T-helper 22 cell (primary cell): ENCODE measurements around the gene ANXA11.
"Not testable (repeated sequence)": the region's sequence is repeated elsewhere in the genome, so short reads cannot be mapped to it uniquely, and the experiment has no call there.

ENCODE experiments used
- DNase-seq: peaks from one replicate; pipeline ENCODE4 v3.0.0-alpha.2; 2020; ENCODE audit warnings: low read depth

The ANXA11 gene

GRCh38 chr10:80205477-80206276 is at the start of gene ANXA11:
Gene ANXA11, minus strand, starts transcription at chr10:80205537. Its CDS starts 32,676 bp downstream, at chr10:80172861.
- DNase-seq: peak; percentile 78

GRCh38 chr10:80254726-80255125 is 49.4 kb upstream of the ANXA11 start:
- DNase-seq: not testable (repeated sequence)

- not testable (repeated sequence) for DNase-seq
Observed at GRCh38 chr10:80253963-80254271, 48.6 kb upstream of the ANXA11 start.

- no peak for DNase-seq
Observed at GRCh38 chr10:80253266-80253962, 48.1 kb upstream of the ANXA11 start.

GRCh38 chr10:80252296-80252887 is 47.1 kb upstream of the ANXA11 start:
- no peak for DNase-seq

- DNase-seq: not testable (repeated sequence)
Observed at GRCh38 chr10:80251703-80252280, 46.5 kb upstream of the ANXA11 start.

GRCh38 chr10:80250399-80250798 is 45.1 kb upstream of the ANXA11 start:
- not testable (repeated sequence) for DNase-seq

- DNase-seq: not testable (repeated sequence)
Observed at GRCh38 chr10:80249906-80250305, 44.6 kb upstream of the ANXA11 start.

- DNase-seq: not testable (repeated sequence)
Observed at GRCh38 chr10:80247611-80248010, 42.3 kb upstream of the ANXA11 start.

- not testable (repeated sequence) for DNase-seq
Observed at GRCh38 chr10:80244371-80244770, 39.0 kb upstream of the ANXA11 start.

- DNase-seq: not testable (repeated sequence)
Observed at GRCh38 chr10:80242341-80242740, 37.0 kb upstream of the ANXA11 start.

- DNase-seq: not testable (repeated sequence)
Observed at GRCh38 chr10:80236457-80236856, 31.1 kb upstream of the ANXA11 start.

- not testable (repeated sequence) for DNase-seq
Observed at GRCh38 chr10:80234331-80235235, 29.2 kb upstream of the ANXA11 start.

- DNase-seq: not testable (repeated sequence)
Observed at GRCh38 chr10:80233871-80234270, 28.5 kb upstream of the ANXA11 start.

GRCh38 chr10:80226723-80227122 is 21.4 kb upstream of the ANXA11 start:
- DNase-seq: not testable (repeated sequence)

- not testable (repeated sequence) for DNase-seq
Observed at GRCh38 chr10:80223031-80223419, 17.7 kb upstream of the ANXA11 start.

- DNase-seq: not testable (repeated sequence)
Observed at GRCh38 chr10:80218878-80219277, 13.5 kb upstream of the ANXA11 start.

- DNase-seq: not testable (repeated sequence)
Observed at GRCh38 chr10:80214368-80214982, 9.1 kb upstream of the ANXA11 start.

- not testable (repeated sequence) for DNase-seq
Observed at GRCh38 chr10:80212535-80213115, 7.3 kb upstream of the ANXA11 start.

- DNase-seq: no peak
Observed at GRCh38 chr10:80211786-80212185, 6.4 kb upstream of the ANXA11 start.

- DNase-seq: no peak
Observed at GRCh38 chr10:80210259-80210658, 4.9 kb upstream of the ANXA11 start.
